Stimulated activated CD8-positive, alpha-beta memory T cell treated with anti-CD3 and anti-CD28 coated beads, Interleukin-7, amount 100 ng/mL, for 48 hours (primary cell): Measurements from ENCODE around the gene RPA3.

Source experiments
- DNase-seq, 2 donors: peaks; one replicate each; pipeline ENCODE4 v3.0.0-alpha.2; 2020; ENCODE audit warnings: low read depth in 1 of 2; ENCODE audit errors: extremely low read depth in 1 of 2

Gene RPA3

GRCh38 chr7:7614018-7614741 lies 104.2 kb downstream of the RPA3 start:
- DNase-seq = no peak

GRCh38 chr7:7613210-7613609 lies 105.2 kb downstream of the RPA3 start:
- no peak for DNase-seq

GRCh38 chr7:7612519-7612918 lies 105.9 kb downstream of the RPA3 start:
- no peak for DNase-seq

GRCh38 chr7:7609330-7609729 lies 109.1 kb downstream of the RPA3 start:
- DNase-seq = no peak

- DNase-seq = no peak
Observed at GRCh38 chr7:7607010-7607409, 111.4 kb downstream of the RPA3 start.

DNA sequence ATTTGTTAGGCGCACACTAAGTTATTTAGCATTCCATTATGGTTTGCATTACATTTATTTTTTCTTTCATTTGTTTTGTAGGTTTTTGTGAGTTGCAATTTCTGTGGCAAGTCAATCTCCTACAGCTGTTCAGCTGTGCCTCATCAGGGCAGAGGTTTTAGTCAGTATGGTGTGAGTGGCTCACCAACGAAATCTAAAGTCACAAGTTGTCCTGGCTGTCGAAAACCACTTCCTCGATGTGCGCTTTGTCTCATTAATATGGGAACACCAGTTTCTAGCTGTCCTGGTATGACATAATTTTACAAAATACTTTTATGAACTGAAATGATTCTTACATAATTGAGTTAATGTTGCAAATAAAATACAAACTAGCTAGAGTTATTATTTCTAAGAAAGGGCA lies 122.2 kb downstream of the RPA3 start:
- no peak for DNase-seq

GRCh38 chr7:7595451-7595850 lies 123.0 kb downstream of the RPA3 start:
- no peak for DNase-seq
